HG03521 (cell line): ENCODE data around the gene CNOT1.

Experiments used
- ATAC-seq: cut with Tn5 transposase; IDR thresholded peaks from one replicate; pipeline ENCODE4 v1.9.1; 2021; ENCODE audit warnings: mild to moderate bottlenecking, moderate library complexity; ENCODE audit not compliant: unreplicated experiment

The CNOT1 gene

DNA sequence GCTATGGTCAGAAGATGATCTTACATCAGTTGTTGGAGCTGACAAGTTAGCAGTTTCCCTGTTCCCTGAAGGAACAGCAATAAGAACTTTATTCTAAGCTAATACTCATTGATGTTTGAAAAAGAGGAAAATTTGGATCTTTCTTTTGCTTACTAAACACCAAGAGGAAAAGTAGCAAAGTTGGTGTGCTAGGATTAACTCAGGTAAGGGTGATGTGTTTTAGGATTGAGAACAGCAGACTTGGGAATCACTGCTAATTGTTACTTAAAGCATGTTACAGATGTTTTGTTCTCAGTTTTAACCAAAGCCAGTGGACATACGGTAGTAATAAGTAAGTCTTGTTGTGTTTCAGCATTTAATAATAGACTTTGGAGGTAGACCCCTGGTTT lies 110.7 kb downstream of the CNOT1 start:
- no peak for ATAC-seq

DNA sequence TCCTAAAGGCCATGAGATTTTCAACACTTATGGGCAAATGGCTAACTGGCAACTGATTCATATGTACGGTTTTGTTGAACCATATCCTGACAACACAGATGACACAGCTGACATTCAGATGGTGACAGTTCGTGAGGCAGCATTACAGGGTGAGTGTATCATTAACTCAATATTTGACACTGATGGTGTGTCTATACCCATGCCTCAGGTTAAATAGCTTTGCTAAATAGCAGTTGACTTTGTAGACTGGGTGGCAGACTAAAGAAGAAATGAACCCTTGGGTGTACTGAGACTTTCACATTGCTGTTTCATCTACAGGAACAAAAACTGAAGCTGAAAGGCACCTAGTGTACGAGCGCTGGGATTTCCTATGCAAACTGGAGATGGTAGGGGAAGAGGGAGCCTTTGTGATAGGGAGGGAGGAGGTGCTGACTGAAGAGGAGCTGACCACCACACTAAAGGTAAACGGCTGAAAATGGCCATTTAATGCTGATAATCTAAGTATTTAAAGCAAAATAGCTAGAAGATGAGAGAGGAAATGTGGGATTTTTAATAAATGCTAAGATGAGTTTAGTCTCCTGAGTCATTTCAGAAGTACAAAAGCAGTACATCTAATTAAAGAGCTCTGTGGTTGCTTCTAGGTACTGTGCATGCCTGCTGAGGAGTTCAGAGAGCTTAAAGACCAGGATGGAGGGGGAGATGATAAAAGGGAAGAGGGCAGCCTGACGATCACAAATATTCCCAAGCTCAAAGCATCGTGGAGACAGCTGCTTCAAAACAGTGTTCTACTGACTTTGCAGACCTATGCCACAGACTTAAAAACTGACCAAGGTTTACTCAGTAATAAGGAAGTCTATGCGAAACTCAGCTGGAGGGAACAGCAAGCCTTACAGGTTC lies 111.3 kb downstream of the CNOT1 start:
- ATAC-seq: no peak

DNA sequence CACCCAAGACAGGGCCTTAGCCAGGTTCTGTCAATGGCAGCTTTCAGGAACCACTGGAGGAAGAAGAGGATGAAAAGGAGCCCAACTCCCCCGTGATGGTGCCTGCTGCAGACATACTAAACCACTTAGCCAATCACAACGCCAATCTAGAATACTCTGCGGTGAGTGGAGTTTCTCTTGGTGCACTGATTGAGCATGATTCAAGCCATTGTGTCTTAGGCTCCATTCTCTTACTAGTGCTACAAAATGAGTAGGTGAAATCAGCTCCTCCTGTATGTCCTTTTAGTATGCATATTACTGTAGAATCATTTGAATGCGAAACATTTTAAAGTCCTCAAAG lies 112.9 kb downstream of the CNOT1 start:
- no peak for ATAC-seq

DNA sequence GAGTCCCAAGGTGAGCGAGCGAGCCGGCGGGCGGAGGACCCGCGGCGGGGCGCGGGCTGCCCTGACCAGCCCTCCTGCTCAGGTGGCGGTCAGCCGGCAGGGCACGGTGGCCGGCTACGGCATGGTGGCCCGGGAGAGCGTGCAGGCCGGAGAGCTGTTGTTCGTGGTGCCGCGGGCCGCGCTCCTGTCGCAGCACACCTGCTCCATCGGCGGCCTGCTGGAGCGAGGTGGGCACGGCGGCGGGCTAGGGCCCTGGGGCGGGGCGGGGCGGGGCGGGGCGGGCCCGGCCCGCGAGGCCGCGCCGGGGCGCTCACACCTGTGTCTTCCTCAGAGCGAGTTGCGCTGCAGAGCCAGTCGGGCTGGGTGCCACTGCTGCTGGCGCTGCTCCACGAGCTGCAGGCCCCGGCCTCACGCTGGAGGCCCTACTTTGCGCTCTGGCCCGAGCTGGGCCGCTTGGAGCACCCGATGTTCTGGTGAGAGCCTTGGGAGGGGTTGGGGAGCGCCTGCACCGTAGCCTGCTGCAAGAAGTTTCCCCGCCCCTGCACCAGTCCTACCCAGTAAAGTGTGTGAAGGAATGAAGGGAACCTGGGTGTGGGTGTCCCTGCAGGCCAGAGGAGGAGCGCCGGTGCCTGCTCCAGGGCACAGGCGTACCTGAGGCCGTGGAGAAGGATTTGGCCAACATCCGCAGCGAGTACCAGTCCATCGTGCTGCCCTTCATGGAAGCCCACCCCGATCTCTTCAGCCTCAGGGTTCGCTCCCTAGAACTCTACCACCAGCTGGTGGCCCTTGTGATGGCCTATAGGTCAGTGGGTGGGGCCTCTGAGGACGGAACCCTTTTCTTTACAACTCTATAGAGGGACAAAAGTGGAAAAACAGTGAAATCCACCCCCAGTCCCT lies 113.5 kb downstream of the CNOT1 start:
- peak; percentile 31 for ATAC-seq

DNA sequence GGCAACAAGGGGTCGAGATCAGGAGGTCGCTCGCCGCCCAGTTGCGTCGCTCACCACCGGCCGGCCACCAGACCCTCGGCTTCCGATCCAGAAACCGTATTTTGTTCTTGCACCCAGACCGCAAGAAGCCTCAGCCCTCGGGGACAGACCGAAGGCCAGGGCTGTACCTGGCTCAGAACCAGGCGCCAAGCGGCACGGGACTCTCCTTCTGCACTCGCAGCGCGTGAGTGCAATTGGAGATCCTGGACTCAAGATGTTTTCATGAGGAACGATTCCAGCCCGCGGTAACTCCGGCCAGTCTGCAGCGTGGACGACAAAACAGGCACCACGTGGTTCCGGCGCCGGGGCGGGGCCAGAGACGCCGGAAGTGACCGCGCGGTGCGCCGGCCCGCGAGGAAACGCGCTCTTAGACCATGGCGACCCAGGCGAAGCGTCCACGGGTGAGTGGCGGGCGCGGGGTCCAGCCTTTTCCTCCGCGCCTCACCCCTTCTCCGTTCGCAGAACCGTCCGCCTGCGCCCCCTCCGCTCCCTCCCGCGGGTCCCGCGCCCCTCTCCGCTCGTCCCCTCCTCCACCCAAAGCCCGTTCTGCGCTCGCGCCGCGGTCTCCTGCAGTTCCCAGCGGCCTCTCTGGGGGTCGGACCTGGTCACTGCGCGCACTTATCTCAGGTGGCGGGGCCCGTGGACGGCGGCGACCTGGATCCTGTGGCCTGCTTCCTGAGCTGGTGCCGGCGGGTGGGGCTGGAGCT lies 114.3 kb downstream of the CNOT1 start, which contains the start of gene SETD6:
TSS of gene SETD6 (plus strand) at position 393 of the 746 bp plus-strand sequence. CDS start at position 414, 21 bp downstream.
- ATAC-seq: peak; percentile 66

DNA sequence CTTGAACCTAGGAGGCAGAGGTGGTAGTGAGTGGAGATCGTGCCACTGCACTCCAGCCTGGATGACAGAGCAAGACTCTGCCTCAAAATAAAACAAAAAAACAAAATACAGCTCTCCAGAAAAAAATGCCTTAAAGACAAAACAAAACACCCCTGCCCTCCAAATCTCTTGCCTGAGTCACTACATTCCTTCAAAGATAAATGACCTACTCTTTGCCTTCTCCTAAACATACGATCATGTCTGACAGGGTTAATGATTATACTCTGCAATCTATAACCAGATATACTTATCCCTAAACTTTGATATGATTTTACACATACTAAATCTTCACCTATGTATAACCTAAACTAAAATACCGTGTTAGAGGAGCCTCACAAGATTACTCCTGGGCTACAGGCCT lies 115.8 kb downstream of the CNOT1 start:
- no peak for ATAC-seq

DNA sequence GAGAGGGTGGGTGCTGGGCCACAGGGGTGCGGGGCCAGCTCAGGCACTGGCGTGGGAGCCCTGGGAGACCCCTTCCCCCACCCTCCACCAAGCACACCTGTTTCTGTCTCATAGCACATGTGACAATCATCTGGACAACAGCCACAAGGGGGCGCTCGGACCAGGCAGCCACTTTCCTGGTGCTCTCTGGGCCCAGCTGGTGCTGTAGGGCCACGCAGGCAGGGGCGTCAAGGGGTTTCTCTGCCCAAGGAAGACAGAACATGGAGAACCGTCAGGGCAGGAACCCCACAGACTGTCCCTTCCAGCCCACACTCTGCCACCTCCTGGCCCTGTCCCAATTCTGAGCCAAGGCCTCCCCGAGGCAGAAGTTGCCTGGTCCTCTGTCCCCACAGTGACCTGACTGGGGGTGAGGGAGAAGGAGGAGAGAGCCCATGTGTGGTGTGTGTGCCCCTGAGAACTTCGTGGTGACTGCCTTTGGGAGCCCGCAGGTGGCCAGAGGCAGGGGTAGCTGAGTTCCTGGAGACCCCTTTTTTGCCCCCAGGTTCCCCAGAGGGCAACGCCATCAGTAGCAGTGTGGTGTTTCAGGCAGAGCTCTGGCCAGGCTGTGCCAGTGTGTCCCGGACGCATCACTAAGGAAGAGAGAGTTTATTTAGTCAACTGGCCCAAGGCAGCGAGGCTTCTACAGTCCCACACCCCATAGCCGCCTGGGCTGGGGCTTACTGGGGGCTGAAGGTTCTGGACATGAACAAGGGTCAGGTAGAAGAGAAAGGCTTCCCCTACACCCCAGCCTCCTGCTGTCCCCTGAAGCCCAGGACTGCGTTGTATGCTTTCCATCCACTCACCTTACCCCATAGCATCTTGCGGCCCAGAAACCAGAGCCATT lies 117.5 kb downstream of the CNOT1 start:
- ATAC-seq: no peak

DNA sequence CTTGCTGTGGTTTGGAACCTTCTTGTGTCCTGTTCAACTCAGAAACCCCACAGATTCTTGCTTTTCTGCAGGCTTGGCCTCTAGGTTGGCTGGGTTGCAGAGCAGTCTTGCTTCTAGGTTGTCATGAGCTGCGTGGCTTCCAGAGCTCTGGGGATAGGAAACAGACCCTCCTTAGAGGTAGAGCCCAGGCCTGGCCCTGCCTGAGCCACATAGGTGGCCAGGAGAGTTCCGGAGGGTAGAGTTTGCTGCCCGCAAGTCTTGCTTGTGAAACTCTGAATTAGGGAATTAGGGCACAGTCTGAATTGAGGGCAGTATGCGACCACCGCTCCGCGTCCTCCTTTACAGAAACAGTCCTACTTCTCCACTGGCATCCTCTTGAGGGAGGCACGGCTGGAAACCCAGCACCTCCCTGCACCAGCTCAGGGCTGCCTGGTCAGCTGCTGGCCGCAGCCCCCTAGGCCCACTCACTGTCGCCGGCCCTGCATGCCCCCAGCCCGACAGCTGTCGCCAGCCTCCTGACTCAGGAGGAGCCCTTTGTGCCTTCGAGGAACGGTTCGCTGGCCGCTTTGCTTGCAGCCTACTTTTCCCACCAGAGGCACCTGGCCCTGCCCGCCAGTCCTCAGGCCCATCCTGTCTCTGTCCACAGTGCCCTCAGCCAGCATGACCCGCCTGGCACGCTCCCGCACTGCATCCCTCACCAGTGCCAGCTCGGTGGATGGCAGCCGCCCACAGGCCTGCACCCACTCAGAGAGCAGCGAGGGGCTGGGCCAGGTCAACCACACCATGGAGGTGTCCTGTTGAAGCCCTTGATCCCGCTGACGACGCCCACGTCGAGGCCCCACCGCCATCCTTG lies 118.6 kb downstream of the CNOT1 start:
- no peak for ATAC-seq

DNA sequence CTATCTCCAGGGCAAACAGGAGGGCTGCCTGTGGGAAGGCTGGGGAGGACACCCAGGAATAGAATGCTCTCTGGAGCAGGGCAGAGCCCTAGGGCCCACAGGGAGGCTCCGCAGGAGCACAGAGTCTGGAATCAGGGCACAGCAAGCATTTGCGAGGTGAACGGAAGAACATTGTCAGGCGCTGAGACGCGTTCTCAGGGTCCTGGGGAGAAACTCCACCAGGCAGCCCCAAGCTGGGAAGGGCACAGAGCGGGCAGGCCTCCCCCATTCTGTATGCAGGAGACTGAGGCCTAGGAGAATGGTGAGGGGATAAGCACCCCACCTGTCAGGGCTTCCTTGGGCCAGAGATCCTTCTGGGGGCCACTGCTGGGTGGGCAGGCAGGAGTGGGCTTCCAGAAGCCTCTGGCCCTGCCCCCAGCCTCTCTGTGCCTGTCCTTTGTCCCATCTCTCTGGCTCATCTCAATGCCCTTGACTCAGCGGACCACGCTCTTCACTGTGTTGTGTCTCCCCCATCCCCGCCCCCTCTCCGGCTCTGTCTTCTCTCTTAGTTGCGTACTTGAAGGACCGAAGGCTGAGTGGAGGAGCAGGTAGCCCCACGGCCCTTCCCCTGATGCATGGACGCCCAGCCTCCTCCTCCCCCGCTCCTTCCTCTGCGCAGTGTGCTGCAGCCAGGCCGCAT lies 119.4 kb downstream of the CNOT1 start:
- ATAC-seq: no peak

DNA sequence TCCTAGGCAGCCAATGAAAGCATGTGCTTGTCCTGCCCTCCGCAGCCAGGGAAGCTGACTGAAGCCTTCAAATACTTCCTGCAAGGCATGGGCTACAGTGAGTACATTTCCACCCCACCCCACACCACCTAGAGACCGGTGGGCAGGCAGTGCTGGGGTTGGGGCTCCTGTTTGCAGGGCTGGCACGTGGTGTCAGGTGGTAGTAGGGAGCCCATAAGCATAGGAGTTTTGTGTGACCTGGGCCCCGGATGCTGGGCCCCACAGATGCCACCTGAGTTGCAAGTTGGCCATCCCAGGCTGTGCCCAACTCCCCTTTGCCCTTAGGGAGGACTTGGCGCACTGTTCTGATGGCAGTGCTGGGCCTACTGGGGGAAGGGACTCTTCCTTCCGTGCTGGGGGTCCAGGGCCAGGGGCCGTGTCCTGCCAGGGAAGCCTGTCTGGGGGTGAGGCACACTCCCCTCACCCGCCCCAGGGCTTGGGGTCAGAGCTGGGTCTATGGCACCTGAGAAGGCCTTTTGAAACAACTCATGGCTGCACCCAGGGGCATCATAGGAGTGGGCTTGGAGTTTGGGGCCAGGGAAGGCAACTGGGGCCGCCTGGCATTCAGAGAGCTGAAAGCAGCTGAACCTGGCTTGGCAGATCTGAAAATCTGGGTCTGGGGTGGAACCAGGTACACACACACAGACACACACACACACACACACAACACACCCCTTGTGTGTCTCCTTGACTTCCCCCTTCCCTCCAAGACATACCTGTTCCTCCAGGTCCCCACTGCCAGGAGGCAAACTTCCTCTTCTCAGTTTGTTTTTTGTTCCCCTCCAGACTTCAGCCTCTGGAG lies 120.2 kb downstream of the CNOT1 start:
- ATAC-seq: no peak

DNA sequence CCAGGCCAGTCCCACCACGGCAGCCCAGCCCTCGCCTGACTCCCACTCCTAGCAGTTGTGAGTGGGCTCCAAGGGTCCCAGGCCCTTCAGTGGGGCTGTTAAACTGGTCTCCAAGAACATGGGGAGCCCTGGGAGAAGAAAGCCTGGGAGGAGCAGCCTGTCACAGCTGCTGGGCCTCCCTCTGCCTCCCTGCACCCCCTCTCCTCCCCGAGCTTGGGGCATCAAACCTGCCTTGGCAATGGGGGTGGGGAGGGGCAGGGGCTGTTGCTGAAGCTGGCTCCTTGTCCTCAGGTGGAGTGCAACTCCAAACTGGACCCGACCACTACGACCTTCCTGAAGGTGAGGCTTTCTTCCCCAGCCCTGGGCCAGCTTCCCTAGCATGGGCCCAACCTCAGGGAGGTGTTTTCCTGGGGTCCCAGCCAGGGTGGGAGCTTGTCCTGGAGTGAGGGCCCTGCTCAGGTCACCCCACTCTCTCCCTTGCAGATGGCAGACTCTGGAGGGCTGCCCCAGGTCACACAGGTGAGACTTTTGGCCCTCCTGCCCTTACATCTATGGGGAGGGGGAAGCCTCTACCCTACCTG lies 120.9 kb downstream of the CNOT1 start:
- no peak for ATAC-seq

DNA sequence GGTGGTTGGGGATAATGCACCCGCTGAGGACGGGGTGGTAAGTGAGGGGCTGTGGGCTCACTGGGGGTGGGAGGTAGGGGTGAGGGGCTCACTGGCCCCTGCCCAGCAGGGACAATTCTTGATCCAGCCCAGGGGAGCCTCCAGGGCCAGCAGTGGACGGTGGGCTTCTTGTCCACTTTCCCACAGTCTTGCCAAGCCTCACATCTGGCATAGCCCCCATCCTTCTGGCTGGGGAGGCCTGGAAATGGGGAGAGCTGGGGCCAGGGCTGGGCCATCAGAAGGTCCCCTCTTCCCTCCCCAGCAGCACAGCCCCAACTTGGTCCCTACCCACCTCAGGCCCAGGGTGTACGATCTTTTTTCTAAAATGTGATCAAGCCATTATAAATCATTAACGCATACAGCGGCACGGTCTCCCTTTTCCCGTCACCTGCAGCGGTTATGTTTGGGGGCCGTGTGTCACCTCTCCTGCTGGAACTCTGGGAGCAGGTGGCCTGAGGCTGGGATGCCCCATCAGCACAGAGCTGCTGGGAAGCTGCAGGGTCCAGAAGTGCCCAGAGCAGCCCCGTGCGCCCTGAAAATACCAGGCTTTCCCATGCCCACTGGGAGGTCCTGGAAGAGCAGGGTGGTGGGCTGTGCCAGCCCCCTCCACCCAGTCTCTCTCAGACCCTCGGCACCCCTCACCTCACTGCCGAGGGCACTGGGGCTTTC lies 121.5 kb downstream of the CNOT1 start:
- no peak for ATAC-seq

DNA sequence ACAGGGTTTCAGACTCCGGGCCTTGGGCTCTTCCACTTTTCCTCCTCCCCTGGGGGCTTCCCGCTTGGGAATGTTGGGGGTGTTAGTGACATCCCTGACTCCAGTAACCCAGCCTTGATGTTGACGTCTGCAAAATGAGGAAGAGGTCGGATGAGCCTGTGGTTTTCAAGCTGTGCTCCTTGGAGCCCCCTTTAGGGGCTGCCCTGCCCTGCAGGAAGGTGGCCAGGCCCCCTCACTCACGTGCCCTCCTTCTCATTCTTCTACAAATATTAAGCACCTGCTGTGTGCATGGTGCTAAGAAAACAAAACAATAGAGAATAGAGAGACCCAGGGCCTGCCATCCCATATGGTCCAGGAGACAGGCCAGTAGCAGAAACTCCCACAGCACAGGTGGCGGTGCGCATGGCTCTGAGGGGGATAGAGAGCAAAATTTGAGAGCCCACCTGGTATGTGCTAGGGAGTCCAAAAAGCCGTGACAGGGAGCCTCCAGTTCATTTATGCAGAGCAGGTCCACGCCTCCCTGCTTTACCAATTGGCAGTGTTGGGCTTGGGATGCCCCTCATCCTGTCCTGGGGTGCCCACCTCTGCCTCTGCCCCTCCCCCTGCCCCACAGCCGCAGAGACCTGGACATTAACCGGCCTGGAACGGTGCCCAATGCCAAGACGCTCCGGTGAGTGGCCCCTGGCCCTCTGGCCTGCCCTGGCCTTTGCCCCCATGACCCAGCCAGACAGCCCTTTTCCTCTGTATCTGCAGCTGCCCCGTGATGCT lies 122.2 kb downstream of the CNOT1 start:
- no peak for ATAC-seq

DNA sequence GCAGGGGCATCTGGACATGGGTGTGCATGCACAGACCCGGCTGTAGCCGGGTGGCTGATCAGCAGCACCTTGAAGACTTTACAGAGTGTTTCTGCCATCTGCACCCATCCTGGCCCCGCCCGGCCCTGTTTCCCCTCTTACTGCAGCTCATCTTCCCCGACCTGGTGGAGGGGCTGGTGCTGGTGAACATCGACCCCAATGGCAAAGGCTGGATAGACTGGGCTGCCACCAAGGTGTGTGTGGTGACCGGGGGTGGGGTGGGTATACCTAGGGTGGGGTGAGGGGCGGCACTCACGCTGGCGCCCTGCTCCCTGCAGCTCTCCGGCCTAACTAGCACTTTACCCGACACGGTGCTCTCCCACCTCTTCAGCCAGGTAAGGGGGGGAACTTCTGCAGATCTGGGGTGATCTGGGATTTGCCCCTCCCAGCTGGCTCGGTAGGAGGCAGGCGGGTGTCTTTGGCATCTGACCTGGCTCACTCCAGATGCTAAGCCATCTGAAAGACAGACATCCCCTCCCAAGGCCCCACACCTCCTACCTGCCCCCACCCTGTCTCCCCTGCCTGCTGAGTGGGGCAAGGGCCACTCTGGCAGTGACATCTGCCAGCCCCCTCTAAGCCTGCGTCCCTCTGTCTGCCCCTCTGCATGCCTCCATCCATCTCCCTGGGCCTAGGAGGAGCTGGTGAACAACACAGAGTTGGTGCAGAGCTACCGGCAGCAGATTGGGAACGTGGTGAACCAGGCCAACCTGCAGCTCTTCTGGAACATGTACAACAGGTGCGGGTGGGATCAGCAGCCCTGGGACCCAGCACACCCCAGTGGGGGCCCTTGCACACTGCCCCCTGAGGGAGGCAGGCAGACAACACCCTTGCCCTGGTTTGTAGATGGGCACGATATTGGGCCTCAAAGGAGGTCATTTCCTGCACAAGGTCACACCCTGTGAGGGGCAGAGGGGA lies 123.1 kb downstream of the CNOT1 start:
- no peak for ATAC-seq
